GM10248 (cell line): ENCODE results near the gene DCN.

Experiments used
- CTCF ChIA-PET: fragments of 300-600 bp; sonication (Branson Sonifier 250); formaldehyde crosslinking; extraction: SDS; loops from one replicate; lab custom pipeline; 2021; ENCODE audit warnings: antibody characterized with exemption; lab: Yijun Ruan, JAX
- POLR2A ChIA-PET: fragments of 350-650 bp; sonication (Branson Sonifier 250); formaldehyde crosslinking; extraction: SDS; loops from one replicate; lab custom pipeline; 2020; ENCODE audit warnings: antibody characterized with exemption; lab: Yijun Ruan, JAX
- DNase-seq: peaks from one replicate; pipeline ENCODE4 v3.0.0; 2012; ENCODE audit errors: extremely low spot score
- CTCF ChIP-seq: IDR thresholded peaks from 2 replicates; pipeline ENCODE4 v1.5.1; 2012; ENCODE audit warnings: mild to moderate bottlenecking, low read depth; ENCODE audit errors: extremely low read depth, missing control alignments, control extremely low read depth

Gene DCN

GRCh38 chr12:91140026-91140931, 42.3 kb downstream of the DCN start:
- TF ChIP-seq CTCF: no peak
- ChIA-PET CTCF (no interaction called here), POLR2A (no interaction called here)
- DNase-seq: no peak

- ChIA-PET CTCF (no interaction called here), POLR2A (no interaction called here)
- no peak for DNase-seq
- TF ChIP-seq CTCF: no peak
Observed at GRCh38 chr12:91139286-91139685, 43.3 kb downstream of the DCN start.

- no peak for TF ChIP-seq CTCF
- ChIA-PET CTCF (interaction anchor here (1.0 to 1.7 kb wide), 2 partner anchors 29 to 30 kb away, joined by 4 to 6 read pairs; no protein-coding TSS in a partner anchor), POLR2A (no interaction called here)
- no peak for DNase-seq
Observed at GRCh38 chr12:91138337-91138920, 44.2 kb downstream of the DCN start.

- no peak for DNase-seq
- no peak for TF ChIP-seq CTCF
- ChIA-PET POLR2A (no interaction called here), CTCF (no interaction called here)
Observed at GRCh38 chr12:91133871-91134270, 48.7 kb downstream of the DCN start.

GRCh38 chr12:91129662-91130362, 52.8 kb downstream of the DCN start:
- POLR2A ChIA-PET: no interaction called here
- TF ChIP-seq CTCF: no peak
- CTCF ChIA-PET: interaction anchor here (1.8 kb wide), 1 partner anchor 21 kb away, joined by 5 read pairs; no protein-coding TSS in a partner anchor
- DNase-seq: no peak

GRCh38 chr12:91127751-91128150, 54.9 kb downstream of the DCN start:
- CTCF ChIA-PET: no interaction called here
- no peak for TF ChIP-seq CTCF
- POLR2A ChIA-PET: no interaction called here
- no peak for DNase-seq
